Measurements from ENCODE around the gene ATOH1. TPM values are rescaled to one million over a fixed set of nuclear protein-coding genes. Genes with fewer than 3 reads are reported as not detected.

ATOH1 gene
- total and polyA plus RNA-seq, 2 of the 4 experiments (the other 2 are of a cell fraction) = not detected

DNA sequence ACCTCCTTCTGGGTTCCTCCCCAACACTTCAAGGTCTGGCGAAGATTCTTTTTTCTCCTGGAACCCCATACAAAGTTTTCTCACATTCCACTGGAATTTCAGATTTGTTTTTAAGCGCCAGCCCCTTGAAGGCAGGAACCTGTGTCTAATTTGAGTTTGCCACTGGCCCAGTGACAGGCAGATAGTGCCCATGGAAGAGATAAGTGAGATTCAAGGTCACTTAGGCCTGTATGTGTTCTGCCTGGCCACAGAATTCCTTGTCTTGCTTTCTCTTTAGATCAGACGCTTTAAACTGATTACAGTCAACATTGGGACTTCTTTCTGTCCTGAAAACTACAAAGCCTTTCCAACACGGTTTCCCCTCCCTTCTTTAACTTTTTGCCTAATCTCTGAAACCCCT is 11.2 kb downstream of the ATOH1 start:
- no peaks in the 10 kb centered on the region; the same call in 1 of the 2 replicates for H3K27me3 ChIP-seq (ENCODE audit: control insufficient read depth, insufficient read depth, low read length)
- H3K9me3 ChIP-seq (ENCODE audit: control insufficient read depth, insufficient read depth, low read length) = no peaks in the 10 kb centered on the region
- no peak overlapping the region for H3K56ac ChIP-seq (ENCODE audit: extremely low read depth, insufficient read depth, low read length)
- no peak overlapping the region for H4K91ac ChIP-seq (ENCODE audit: insufficient read depth, low read depth, low read length)
- no peak overlapping the region for H2BK5ac ChIP-seq (ENCODE audit: low read depth, low read length, poor library complexity, severe bottlenecking)
- H3K4me1 ChIP-seq (ENCODE audit: control insufficient read depth, insufficient read depth, low read length) = no peaks in the 10 kb centered on the region
- DNase-seq (no peak), ATAC-seq (ENCODE audit: low read depth) (no peak)
- H2AK9ac ChIP-seq (replicated peaks; ENCODE audit: low read depth, low read length, poor library complexity) = no peak overlapping the region
- H3K9ac ChIP-seq (ENCODE audit: low read depth, low read length) = no peak overlapping the region
- TF ChIP-seq RCOR1 (IDR thresholded peaks at IDR 0.05; ENCODE audit: insufficient replicate concordance, low read length) (no peak), RFX5 (IDR thresholded peaks at IDR 0.05; ENCODE audit: low read depth, low read length) (no peak), CEBPB (IDR thresholded peaks at IDR 0.05; ENCODE audit: low read depth, low read length) (no peak), RAD21 (IDR thresholded peaks at IDR 0.05; ENCODE audit: low read length) (no peak), MAFK (IDR thresholded peaks at IDR 0.05; ENCODE audit: low read depth, low read length) (no peak), MAZ (IDR thresholded peaks at IDR 0.05; ENCODE audit: borderline replicate concordance, low read depth, low read length) (no peak), CHD1 (IDR thresholded peaks at IDR 0.05; ENCODE audit: low read depth, low read length) (no peak), FOS (IDR thresholded peaks at IDR 0.05; ENCODE audit: low read depth, low read length) (no peak), NFE2L2 (IDR thresholded peaks at IDR 0.05; ENCODE audit: low read depth, low read length) (no peak), MXI1 (IDR thresholded peaks at IDR 0.05; ENCODE audit: borderline replicate concordance, low read depth, low read length) (no peak), POLR2A (IDR thresholded peaks at IDR 0.05; ENCODE audit: low read depth, low read length) (no peak), SMC3 (IDR thresholded peaks at IDR 0.05; ENCODE audit: low read depth, low read length) (no peak), BHLHE40 (IDR thresholded peaks at IDR 0.05; ENCODE audit: low read depth, low read length) (no peak)
- TF ChIP-seq, protein P1, sequence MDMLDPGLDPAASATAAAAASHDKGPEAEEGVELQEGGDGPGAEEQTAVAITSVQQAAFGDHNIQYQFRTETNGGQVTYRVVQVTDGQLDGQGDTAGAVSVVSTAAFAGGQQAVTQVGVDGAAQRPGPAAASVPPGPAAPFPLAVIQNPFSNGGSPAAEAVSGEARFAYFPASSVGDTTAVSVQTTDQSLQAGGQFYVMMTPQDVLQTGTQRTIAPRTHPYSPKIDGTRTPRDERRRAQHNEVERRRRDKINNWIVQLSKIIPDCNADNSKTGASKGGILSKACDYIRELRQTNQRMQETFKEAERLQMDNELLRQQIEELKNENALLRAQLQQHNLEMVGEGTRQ (IDR thresholded peaks at IDR 0.05; ENCODE audit: low read depth, low read length) = no peak
- TF ChIP-seq, protein P2, sequence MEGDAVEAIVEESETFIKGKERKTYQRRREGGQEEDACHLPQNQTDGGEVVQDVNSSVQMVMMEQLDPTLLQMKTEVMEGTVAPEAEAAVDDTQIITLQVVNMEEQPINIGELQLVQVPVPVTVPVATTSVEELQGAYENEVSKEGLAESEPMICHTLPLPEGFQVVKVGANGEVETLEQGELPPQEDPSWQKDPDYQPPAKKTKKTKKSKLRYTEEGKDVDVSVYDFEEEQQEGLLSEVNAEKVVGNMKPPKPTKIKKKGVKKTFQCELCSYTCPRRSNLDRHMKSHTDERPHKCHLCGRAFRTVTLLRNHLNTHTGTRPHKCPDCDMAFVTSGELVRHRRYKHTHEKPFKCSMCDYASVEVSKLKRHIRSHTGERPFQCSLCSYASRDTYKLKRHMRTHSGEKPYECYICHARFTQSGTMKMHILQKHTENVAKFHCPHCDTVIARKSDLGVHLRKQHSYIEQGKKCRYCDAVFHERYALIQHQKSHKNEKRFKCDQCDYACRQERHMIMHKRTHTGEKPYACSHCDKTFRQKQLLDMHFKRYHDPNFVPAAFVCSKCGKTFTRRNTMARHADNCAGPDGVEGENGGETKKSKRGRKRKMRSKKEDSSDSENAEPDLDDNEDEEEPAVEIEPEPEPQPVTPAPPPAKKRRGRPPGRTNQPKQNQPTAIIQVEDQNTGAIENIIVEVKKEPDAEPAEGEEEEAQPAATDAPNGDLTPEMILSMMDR (conservative IDR thresholded peaks at IDR 0.05; ENCODE audit: low read depth, low read length) = no peak
- TF ChIP-seq, protein P3, sequence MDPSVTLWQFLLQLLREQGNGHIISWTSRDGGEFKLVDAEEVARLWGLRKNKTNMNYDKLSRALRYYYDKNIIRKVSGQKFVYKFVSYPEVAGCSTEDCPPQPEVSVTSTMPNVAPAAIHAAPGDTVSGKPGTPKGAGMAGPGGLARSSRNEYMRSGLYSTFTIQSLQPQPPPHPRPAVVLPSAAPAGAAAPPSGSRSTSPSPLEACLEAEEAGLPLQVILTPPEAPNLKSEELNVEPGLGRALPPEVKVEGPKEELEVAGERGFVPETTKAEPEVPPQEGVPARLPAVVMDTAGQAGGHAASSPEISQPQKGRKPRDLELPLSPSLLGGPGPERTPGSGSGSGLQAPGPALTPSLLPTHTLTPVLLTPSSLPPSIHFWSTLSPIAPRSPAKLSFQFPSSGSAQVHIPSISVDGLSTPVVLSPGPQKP (IDR thresholded peaks at IDR 0.05; ENCODE audit: borderline replicate concordance, low read depth, low read length) = no peak
- dilution Hi-C loops (cut with HindIII; ENCODE audit: low sequenced_read_pairs, unreplicated experiment) (no loop called here), intact Hi-C loops (cut with micrococcal nuclease) (no loop called here), in situ Hi-C loops (cut with MboI; ENCODE audit: low sequenced_read_pairs) (no loop called here)
- H3K79me1 ChIP-seq (ENCODE audit: low read depth in 1 of 2, low read length in 2 of 2) = no peaks in the 10 kb centered on the region
- H2AK5ac ChIP-seq (ENCODE audit: low read depth, low read length) = no peak overlapping the region
- H2BK120ac ChIP-seq (ENCODE audit: low read depth, low read length) = no peak overlapping the region
- no peaks in the 10 kb centered on the region for H3K36me3 ChIP-seq (ENCODE audit: control insufficient read depth, insufficient read depth, low read length)
- no peak overlapping the region for H3K4me3 ChIP-seq (ENCODE audit: insufficient read depth, low read depth, low read length)
- no peak overlapping the region for H3K14ac ChIP-seq (replicated peaks; ENCODE audit: low read depth, low read length)
- H3K4me2 ChIP-seq (ENCODE audit: low read depth, low read length) = no peak overlapping the region
- H2BK15ac ChIP-seq (ENCODE audit: low read depth, low read length) = no peak overlapping the region
- 0% methylated on average over 1 of the region's 4 CpGs; no CpG with 5 or more reads in 1 of the 2 experiments for WGBS, 2 experiments (ENCODE audit: extremely low coverage in 2 of 2, insufficient read length in 1 of 2)
- H2AFZ ChIP-seq (replicated peaks; ENCODE audit: low read length, poor library complexity) = no peak overlapping the region
- no peak overlapping the region for H3K4ac ChIP-seq (ENCODE audit: low read depth, low read length)
- H2BK20ac ChIP-seq (ENCODE audit: low read depth, low read length) = no peak overlapping the region
- H3K18ac ChIP-seq (ENCODE audit: low read depth, low read length) = no peak overlapping the region
- H4K20me1 ChIP-seq (ENCODE audit: insufficient read depth, low read length) = no peaks in the 10 kb centered on the region; the same call in 1 of the 2 replicates
- no peak overlapping the region for H3K23ac ChIP-seq (ENCODE audit: low read depth, low read length)
- H3K27ac ChIP-seq (ENCODE audit: insufficient read depth, low read length) = no peak overlapping the region
- ChIA-PET POLR2A (ENCODE audit: unreplicated experiment) (no interaction called here), CTCF (no interaction called here)
- H4K5ac ChIP-seq (ENCODE audit: low read depth, low read length) = no peak overlapping the region
- no peaks in the 10 kb centered on the region for H3K9me1 ChIP-seq (ENCODE audit: insufficient read depth, low read length)
- H4K8ac ChIP-seq (ENCODE audit: low read depth in 2 of 2, low read length in 2 of 2) = no peak overlapping the region
- no TSS peak for BruUV-seq (replicated peaks)

Measured in IMR-90 (cell line).